Dermis blood vessel endothelial cell (primary cell): ENCODE results near the gene NFKBIA. TPM values are rescaled to one million over a fixed set of nuclear protein-coding genes. Genes with fewer than 3 reads are reported as not detected.
"Not testable (repeated sequence)": the region's sequence is repeated elsewhere in the genome, so short reads cannot be mapped to it uniquely, and the experiment has no call there.

ENCODE experiments used
- DNase-seq: peaks from one replicate; pipeline ENCODE4 v3.0.0; 2010
- total RNA-seq: library from RNA; depleted of rRNA; stranded (reverse); fragments of >200 nt; gene quantifications from 2 replicates; pipeline ENCODE4 v1.2.3, GENCODE V29; 2014

The NFKBIA gene
- total RNA-seq, 1 donor from 2014 or later: 262 TPM

- no peak for DNase-seq
These were observed 2.7 kb upstream of the NFKBIA start for GRCh38 chr14:35407306-35407630.

GRCh38 chr14:35406506-35407305 is 2.2 kb upstream of the NFKBIA start:
- DNase-seq: peak; percentile 76

- no peak for DNase-seq
These were observed 1.5 kb upstream of the NFKBIA start for GRCh38 chr14:35406090-35406489.

GRCh38 chr14:35405304-35405996 is 901 bp upstream of the NFKBIA start:
- DNase-seq: no peak

- peak; percentile 96 for DNase-seq
These were observed 723 bp downstream of the NFKBIA start for GRCh38 chr14:35403603-35404448.

GRCh38 chr14:35403114-35403602 is 1.4 kb downstream of the NFKBIA start:
- DNase-seq: peak; percentile 45

GRCh38 chr14:35402323-35403113 is 2.0 kb downstream of the NFKBIA start:
- DNase-seq: peak; percentile 46

- peak; percentile 71 for DNase-seq
These were observed 2.9 kb downstream of the NFKBIA start for GRCh38 chr14:35401422-35402265.

- peak; percentile 82 for DNase-seq
These were observed 3.7 kb downstream of the NFKBIA start for GRCh38 chr14:35400648-35401421.

- no peak for DNase-seq
These were observed 5.2 kb downstream of the NFKBIA start for GRCh38 chr14:35399083-35399937.

- peak; percentile 63 for DNase-seq
These were observed 6.4 kb downstream of the NFKBIA start for GRCh38 chr14:35398071-35398584.

GRCh38 chr14:35396610-35397009 is 7.9 kb downstream of the NFKBIA start:
- not testable (repeated sequence) for DNase-seq

GRCh38 chr14:35395283-35395682 is 9.3 kb downstream of the NFKBIA start:
- DNase-seq: no peak

- DNase-seq: no peak
These were observed 10.1 kb downstream of the NFKBIA start for GRCh38 chr14:35394326-35395013.

GRCh38 chr14:35393826-35394225 is 10.7 kb downstream of the NFKBIA start:
- no peak for DNase-seq

- no peak for DNase-seq
These were observed 12.4 kb downstream of the NFKBIA start for GRCh38 chr14:35392103-35392502.

- DNase-seq: no peak
These were observed 13.2 kb downstream of the NFKBIA start for GRCh38 chr14:35391388-35391710.

GRCh38 chr14:35390577-35391387 is 13.8 kb downstream of the NFKBIA start:
- no peak for DNase-seq
